GM12873 (cell line): ENCODE measurements around the gene SYT1.

Source experiments
- TF ChIP-seq, protein P1 (sequence below): IDR thresholded peaks from 2 replicates; pipeline ENCODE4 v1.5.1; 2012; ENCODE audit warnings: low read depth, mild to moderate bottlenecking, moderate library complexity, low read length, control low read depth; ENCODE audit not compliant: insufficient read depth; ENCODE audit errors: missing control alignments

The SYT1 gene

DNA sequence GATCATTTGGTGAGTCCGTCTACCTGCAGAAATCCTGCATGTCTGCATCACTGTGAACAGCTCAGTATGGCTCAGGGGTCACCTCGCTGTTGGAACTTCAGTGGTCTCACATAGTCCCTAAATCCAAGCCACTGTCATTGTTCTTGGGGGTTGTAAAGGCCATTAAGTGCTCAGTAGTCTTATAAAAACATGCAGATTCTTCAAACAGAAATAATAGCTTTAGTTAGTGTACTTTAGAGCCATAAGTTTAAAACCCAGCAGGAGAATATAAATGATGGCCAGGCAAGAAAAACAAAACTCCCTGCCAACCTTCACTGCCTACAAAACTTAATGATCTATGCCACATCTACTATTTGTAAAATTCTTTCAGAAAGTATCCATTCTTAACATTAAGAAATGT is 396.3 kb downstream of the SYT1 start:
- TF ChIP-seq, protein P1, sequence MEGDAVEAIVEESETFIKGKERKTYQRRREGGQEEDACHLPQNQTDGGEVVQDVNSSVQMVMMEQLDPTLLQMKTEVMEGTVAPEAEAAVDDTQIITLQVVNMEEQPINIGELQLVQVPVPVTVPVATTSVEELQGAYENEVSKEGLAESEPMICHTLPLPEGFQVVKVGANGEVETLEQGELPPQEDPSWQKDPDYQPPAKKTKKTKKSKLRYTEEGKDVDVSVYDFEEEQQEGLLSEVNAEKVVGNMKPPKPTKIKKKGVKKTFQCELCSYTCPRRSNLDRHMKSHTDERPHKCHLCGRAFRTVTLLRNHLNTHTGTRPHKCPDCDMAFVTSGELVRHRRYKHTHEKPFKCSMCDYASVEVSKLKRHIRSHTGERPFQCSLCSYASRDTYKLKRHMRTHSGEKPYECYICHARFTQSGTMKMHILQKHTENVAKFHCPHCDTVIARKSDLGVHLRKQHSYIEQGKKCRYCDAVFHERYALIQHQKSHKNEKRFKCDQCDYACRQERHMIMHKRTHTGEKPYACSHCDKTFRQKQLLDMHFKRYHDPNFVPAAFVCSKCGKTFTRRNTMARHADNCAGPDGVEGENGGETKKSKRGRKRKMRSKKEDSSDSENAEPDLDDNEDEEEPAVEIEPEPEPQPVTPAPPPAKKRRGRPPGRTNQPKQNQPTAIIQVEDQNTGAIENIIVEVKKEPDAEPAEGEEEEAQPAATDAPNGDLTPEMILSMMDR = no peak

DNA sequence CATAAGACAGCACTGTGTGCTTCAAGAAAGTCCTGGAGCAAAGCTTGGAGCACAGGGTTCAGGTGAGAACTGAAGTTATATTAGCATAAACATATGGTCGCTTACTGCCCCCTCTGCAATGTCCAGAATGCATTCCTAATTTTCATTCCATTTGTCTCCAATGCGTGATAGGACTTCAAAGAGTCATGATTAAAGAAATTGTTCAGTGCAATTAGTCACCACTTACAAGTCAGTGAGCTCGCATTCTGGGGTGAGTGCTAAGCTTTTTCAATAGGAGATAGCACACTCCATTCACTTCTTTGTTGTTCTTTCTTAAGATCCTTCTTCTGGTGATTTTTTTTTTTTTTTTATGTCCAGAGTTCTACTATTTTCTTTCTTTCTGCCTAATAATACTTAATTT is 398.4 kb downstream of the SYT1 start:
- TF ChIP-seq, protein P1 = no peak

DNA sequence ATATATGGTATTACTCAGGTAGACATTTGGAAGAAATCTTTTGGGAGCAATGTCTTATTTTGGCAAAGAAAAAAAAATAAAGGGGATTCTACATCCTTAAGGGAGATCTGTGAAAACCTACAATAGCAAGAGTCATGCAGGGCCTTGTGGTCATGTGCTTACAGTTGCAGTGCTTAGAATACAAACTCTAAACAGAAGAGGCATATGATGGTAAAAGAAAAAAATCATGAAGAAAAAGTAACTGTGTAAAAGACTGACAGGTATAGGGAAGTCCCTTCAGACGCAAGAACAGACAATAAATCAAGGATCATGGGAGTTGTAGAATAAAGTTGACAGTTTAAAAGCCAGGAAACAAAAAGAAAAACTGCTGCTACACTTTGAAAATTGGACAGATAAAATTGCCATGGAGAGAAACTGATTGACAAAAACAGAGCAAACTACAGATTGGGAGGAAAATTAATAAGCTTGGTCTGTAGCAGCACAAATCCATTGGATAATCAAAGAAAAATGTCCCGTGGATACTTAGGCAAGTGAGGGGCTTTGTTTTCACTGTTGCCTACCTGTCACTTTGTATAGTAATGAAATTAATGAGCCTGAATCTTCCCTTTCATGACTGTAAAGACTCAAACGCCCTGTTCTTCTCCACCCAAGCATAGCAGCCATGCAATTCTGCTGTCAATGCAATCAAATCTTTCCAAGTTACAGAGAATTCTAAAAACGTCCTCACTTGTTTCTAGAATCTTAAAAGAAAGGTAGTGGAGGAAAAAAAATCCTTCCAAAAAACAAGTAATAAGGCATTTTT is 402.0 kb downstream of the SYT1 start:
- TF ChIP-seq, protein P1 = no peak

DNA sequence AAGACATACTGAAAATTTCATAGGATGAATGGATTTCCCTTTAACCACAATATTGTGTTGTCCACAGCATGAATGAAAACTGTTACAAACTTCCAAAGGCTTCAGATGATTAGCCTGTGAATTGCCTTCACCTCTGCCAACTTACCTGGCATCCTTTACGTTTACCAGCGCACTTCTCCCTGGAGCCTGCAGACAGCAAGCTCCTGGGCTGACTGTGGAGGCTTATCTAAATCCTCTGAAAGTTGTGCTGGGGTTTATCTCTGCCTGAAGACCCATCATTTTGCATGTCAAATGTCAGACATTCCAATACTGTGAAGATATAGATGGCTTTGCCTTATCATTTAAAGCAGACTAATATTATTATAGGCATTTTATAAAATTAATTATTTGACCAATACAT is 403.0 kb downstream of the SYT1 start:
- TF ChIP-seq, protein P1 = no peak

DNA sequence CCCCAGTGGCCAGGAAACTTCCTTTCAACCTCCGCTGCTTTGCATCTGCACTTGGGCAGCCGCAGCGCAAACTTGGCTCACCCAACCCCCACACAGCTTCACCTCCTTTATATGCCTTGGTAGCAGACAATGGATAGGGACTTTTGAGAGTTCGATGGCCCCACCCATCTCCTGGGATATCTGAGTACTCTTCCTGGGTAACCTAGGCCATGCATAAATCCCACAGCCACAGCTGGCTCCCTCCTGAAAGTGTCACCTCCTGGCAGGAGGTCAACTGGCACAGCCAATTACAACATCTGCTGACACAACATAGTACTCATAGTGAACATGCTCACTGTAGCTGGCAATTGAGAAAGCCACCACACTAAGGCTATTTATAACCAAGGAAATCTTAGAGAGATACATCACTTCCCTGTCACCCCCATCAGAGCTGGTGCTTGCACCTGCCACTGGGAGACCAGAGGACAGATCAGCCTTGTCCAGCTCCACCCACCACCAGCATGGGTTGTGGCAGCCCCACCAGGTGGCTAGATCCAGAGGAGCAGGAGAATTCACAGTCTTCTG is 410.0 kb downstream of the SYT1 start:
- TF ChIP-seq, protein P1 = no peak

DNA sequence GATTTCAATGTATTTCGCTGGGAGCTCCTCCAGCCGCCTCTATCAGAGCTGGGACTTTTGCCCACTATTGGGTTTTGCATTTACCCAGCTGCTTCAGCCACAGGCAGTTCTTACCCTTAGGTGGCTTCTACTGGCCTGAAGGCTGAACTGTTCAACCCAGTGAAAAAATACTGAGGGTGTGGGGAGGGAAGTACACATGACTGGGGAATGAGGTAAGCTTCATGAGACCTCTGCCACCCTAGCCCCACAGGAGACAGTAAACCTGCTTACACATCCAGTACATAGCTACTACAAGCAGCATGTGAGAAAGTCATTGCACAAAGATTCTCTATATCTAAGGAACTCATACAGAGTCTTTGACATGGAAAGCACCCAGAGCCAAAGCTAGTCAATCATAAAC is 411.1 kb downstream of the SYT1 start:
- TF ChIP-seq, protein P1 = no peak

DNA sequence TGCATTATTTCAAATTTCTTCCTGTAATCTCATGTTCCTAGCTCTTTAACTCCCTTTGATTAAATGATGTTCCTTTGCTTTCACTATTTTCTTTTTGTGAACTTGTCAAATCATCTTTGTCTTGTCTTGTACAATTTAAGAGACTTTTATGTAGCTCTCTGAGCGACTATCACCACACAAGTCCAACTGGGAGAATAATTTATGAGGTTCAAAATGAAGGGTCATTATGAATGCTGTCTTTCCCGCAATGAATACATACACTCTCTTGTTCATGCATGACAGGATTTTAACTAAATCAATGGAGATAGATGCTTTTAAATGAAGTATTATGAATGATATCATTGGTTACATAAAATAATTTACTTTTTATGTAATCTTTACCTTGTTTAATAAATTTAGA is 418.8 kb downstream of the SYT1 start:
- TF ChIP-seq, protein P1 = no peak
